H9 (cell line): ENCODE data around the gene PRPH. TPM values are rescaled to one million over a fixed set of nuclear protein-coding genes. Genes with fewer than 3 reads are reported as not detected.

Experiments
- DNase-seq: peaks from one replicate; pipeline ENCODE4 v3.0.0-alpha.2; 2017
- H2AFZ ChIP-seq: one replicate; pipeline ENCODE4 v1.6.1; 2013; ENCODE audit warnings: mild to moderate bottlenecking, low read length, control low read depth, moderate library complexity
- H2AK5ac ChIP-seq: 2 replicates; pipeline ENCODE4 v1.6.1; 2013; ENCODE audit warnings: low read length, control low read depth, mixed read lengths; ENCODE audit not compliant: insufficient read length
- H2BK120ac ChIP-seq: one replicate; pipeline ENCODE4 v1.6.1; 2013; ENCODE audit warnings: low read depth, mild to moderate bottlenecking, low read length, control low read depth, inconsistent platforms; ENCODE audit not compliant: poor library complexity, severe bottlenecking
- H2BK12ac ChIP-seq: 2 replicates; pipeline ENCODE4 v1.6.1; 2013; ENCODE audit warnings: low read length, control low read depth, mixed read lengths, low read depth; ENCODE audit not compliant: insufficient read length
- H2BK15ac ChIP-seq: 2 replicates; pipeline ENCODE4 v1.6.1; 2013; ENCODE audit warnings: low read depth, low read length, control low read depth
- H2BK20ac ChIP-seq: one replicate; pipeline ENCODE4 v1.6.1; 2013; ENCODE audit warnings: low read depth, mild to moderate bottlenecking, low read length, control low read depth, inconsistent platforms; ENCODE audit not compliant: poor library complexity, severe bottlenecking
- H2BK5ac ChIP-seq: 2 replicates; pipeline ENCODE4 v1.6.1; 2013; ENCODE audit warnings: low read length, control low read depth, mixed read lengths; ENCODE audit not compliant: insufficient read length
- H3K14ac ChIP-seq: 2 replicates; pipeline ENCODE4 v1.6.1; 2013; ENCODE audit warnings: low read length, control low read depth; ENCODE audit not compliant: insufficient read depth
- H3K18ac ChIP-seq: 2 replicates; pipeline ENCODE4 v1.6.1; 2013; ENCODE audit warnings: low read depth, mild to moderate bottlenecking, mixed read lengths, low read length, control low read depth; ENCODE audit not compliant: insufficient read length
- H3K23ac ChIP-seq: 2 replicates; pipeline ENCODE4 v1.6.1; 2013; ENCODE audit warnings: low read length, control low read depth, mixed read lengths, low read depth; ENCODE audit not compliant: insufficient read length
- H3K23me2 ChIP-seq: 2 replicates; pipeline ENCODE4 v1.6.1; 2013; ENCODE audit warnings: low read depth, mild to moderate bottlenecking, mixed read lengths, low read length, control low read depth; ENCODE audit not compliant: insufficient read length, poor library complexity, severe bottlenecking
- H3K27ac ChIP-seq: 2 replicates; pipeline ENCODE4 v1.5.1; 2013; ENCODE audit warnings: low read length, control low read depth, mixed read lengths, low read depth; ENCODE audit not compliant: insufficient read length
- H3K27me3 ChIP-seq: 2 replicates; pipeline ENCODE4 v1.6.1; 2013; ENCODE audit warnings: low read length, control low read depth, inconsistent platforms; ENCODE audit not compliant: insufficient read depth
- H3K4ac ChIP-seq: 2 replicates; pipeline ENCODE4 v1.6.1; 2013; ENCODE audit warnings: low read depth, mild to moderate bottlenecking, control low read depth, inconsistent platforms, low read length, moderate library complexity
- H3K4me1 ChIP-seq: 2 replicates; pipeline ENCODE4 v1.6.1; 2013; ENCODE audit warnings: low read length, control low read depth, inconsistent platforms; ENCODE audit not compliant: insufficient read depth
- H3K4me2 ChIP-seq: 2 replicates; pipeline ENCODE4 v1.6.1; 2013; ENCODE audit warnings: low read length, control low read depth, mixed read lengths; ENCODE audit not compliant: insufficient read length, insufficient read depth
- H3K56ac ChIP-seq: 2 replicates; pipeline ENCODE4 v1.6.1; 2013; ENCODE audit warnings: low read depth, mild to moderate bottlenecking, mixed read lengths, low read length, control low read depth; ENCODE audit not compliant: insufficient read length
- H3K79me1 ChIP-seq: 2 replicates; pipeline ENCODE4 v1.6.1; 2013; ENCODE audit warnings: low read depth, mild to moderate bottlenecking, moderate library complexity, low read length, control low read depth, inconsistent platforms; ENCODE audit not compliant: insufficient read depth, poor library complexity, severe bottlenecking
- H3K79me2 ChIP-seq: 2 replicates; pipeline ENCODE4 v1.6.1; 2013; ENCODE audit warnings: low read length, control low read depth, inconsistent platforms; ENCODE audit not compliant: insufficient read depth
- H3K9ac ChIP-seq: 2 replicates; pipeline ENCODE4 v1.6.1; 2013; ENCODE audit warnings: low read length, control low read depth, mixed read lengths; ENCODE audit not compliant: insufficient read length; ENCODE audit errors: extremely low read depth
- H3K9me3 ChIP-seq: one replicate; pipeline ENCODE4 v1.6.1; 2013; ENCODE audit warnings: low read depth, low read length, inconsistent platforms; ENCODE audit not compliant: control insufficient read depth
- H3T11ph ChIP-seq: one replicate; pipeline ENCODE4 v1.6.1; 2013; ENCODE audit warnings: mild to moderate bottlenecking, low read length, control low read depth, inconsistent platforms
- H4K20me1 ChIP-seq: one replicate; pipeline ENCODE4 v1.6.1; 2013; ENCODE audit not compliant: control insufficient read depth, insufficient read length, insufficient read depth
- H4K5ac ChIP-seq: 2 replicates; pipeline ENCODE4 v1.6.1; 2013; ENCODE audit warnings: low read depth, mild to moderate bottlenecking, mixed read lengths, low read length, control low read depth; ENCODE audit not compliant: insufficient read length
- H4K8ac ChIP-seq: replicated peaks from 2 replicates; pipeline ENCODE4 v1.6.1; 2013; ENCODE audit warnings: low read length, control low read depth, mixed read lengths, low read depth; ENCODE audit not compliant: insufficient read length
- H4K91ac ChIP-seq: 2 replicates; pipeline ENCODE4 v1.6.1; 2013; ENCODE audit warnings: low read depth, mild to moderate bottlenecking, moderate library complexity, mixed read lengths, low read length, control low read depth; ENCODE audit not compliant: insufficient read length
- H3K27ac Mint-ChIP-seq, 3 experiments: 2 replicates in 2 of 3; 3 replicates in 1 of 3; pipeline ENCODE4 v1.8.0; 2020 to 2021; ENCODE audit warnings: mixed read lengths in 3 of 3, mild to moderate bottlenecking in 1 of 3, moderate library complexity in 1 of 3
- H3K27me3 Mint-ChIP-seq: 2 replicates; pipeline ENCODE4 v1.8.0; 2021; ENCODE audit warnings: low read depth, mild to moderate bottlenecking, moderate library complexity, mixed read lengths
- H3K36me3 Mint-ChIP-seq, 3 experiments: 2 replicates in 2 of 3; 3 replicates in 1 of 3; pipeline ENCODE4 v1.8.0; 2020 to 2021; ENCODE audit warnings: low read depth in 3 of 3, mixed read lengths in 3 of 3; ENCODE audit not compliant: insufficient read depth in 1 of 3
- H3K4me1 Mint-ChIP-seq, 2 experiments: 2 replicates each; pipeline ENCODE4 v1.8.0; 2020; ENCODE audit warnings: mixed read lengths in 2 of 2
- H3K4me3 Mint-ChIP-seq, 2 experiments: 2 replicates in 1 of 2; 3 replicates in 1 of 2; pipeline ENCODE4 v1.8.0; 2020 to 2021; ENCODE audit warnings: mild to moderate bottlenecking in 2 of 2, mixed read lengths in 2 of 2, moderate library complexity in 1 of 2
- H3K9me3 Mint-ChIP-seq, 2 experiments: 2 replicates in 1 of 2; 3 replicates in 1 of 2; pipeline ENCODE4 v1.8.0; 2020; ENCODE audit warnings: mild to moderate bottlenecking in 2 of 2, mixed read lengths in 2 of 2, moderate library complexity in 1 of 2
- total RNA-seq: library from RNA; stranded (reverse); gene quantifications from 2 replicates; pipeline ENCODE4 v1.2.1, GENCODE V29; 2021
- TF ChIP-seq, protein P1 (sequence below): fragments of 200-600 bp; sonication (generic); conservative IDR thresholded peaks from 3 replicates; pipeline ENCODE4 v1.8.0; 2021; ENCODE audit warnings: antibody characterized with exemption, mild to moderate bottlenecking

PRPH gene
- total RNA-seq, 1 experiment from 2014 or later: 1.1 TPM

GRCh38 chr12:49327368-49327767 is 32.4 kb downstream of the PRPH start:
- no peak overlapping the region for H2BK12ac ChIP-seq
- H2BK15ac ChIP-seq: no peak overlapping the region
- no peak overlapping the region for H2BK120ac ChIP-seq
- Mint-ChIP-seq H3K36me3 (peaks cover 19 to 68% (median 57%) of the 10 kb centered on the region in 3 experiments; a peak in 6 of 7 replicates), H3K27ac (no peak overlapping the region), H3K4me3 (no peak overlapping the region), H3K27me3 (peaks cover 7% of the 10 kb centered on the region), H3K9me3 (no peaks in the 10 kb centered on the region), H3K4me1 (peaks cover 3 to 15% of the 10 kb centered on the region in 2 experiments)
- TF ChIP-seq, protein P1, sequence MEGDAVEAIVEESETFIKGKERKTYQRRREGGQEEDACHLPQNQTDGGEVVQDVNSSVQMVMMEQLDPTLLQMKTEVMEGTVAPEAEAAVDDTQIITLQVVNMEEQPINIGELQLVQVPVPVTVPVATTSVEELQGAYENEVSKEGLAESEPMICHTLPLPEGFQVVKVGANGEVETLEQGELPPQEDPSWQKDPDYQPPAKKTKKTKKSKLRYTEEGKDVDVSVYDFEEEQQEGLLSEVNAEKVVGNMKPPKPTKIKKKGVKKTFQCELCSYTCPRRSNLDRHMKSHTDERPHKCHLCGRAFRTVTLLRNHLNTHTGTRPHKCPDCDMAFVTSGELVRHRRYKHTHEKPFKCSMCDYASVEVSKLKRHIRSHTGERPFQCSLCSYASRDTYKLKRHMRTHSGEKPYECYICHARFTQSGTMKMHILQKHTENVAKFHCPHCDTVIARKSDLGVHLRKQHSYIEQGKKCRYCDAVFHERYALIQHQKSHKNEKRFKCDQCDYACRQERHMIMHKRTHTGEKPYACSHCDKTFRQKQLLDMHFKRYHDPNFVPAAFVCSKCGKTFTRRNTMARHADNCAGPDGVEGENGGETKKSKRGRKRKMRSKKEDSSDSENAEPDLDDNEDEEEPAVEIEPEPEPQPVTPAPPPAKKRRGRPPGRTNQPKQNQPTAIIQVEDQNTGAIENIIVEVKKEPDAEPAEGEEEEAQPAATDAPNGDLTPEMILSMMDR: no peak
- no peaks in the 10 kb centered on the region for H3K9me3 ChIP-seq
- H3K23ac ChIP-seq: no peak overlapping the region
- no peaks in the 10 kb centered on the region; the same call in 1 of the 2 replicates for H3K79me2 ChIP-seq
- H4K20me1 ChIP-seq: no peaks in the 10 kb centered on the region
- H3K9ac ChIP-seq: no peak overlapping the region
- no peak overlapping the region for H3T11ph ChIP-seq
- H3K4ac ChIP-seq: no peak overlapping the region
- H3K27me3 ChIP-seq: no peaks in the 10 kb centered on the region
- H3K56ac ChIP-seq: no peak overlapping the region
- H3K4me1 ChIP-seq: no peaks in the 10 kb centered on the region
- no peak overlapping the region for H2BK20ac ChIP-seq
- peaks cover 7% of the 10 kb centered on the region for H3K23me2 ChIP-seq
- H3K4me2 ChIP-seq: no peak overlapping the region
- H3K79me1 ChIP-seq: peaks cover 3% of the 10 kb centered on the region
- no peak overlapping the region for H4K8ac ChIP-seq
- no peak overlapping the region for H4K5ac ChIP-seq
- no peak overlapping the region for H4K91ac ChIP-seq
- H2BK5ac ChIP-seq: no peak overlapping the region
- H3K14ac ChIP-seq: no peak overlapping the region
- H2AK5ac ChIP-seq: no peak overlapping the region
- H3K27ac ChIP-seq: no peak overlapping the region
- no peak for DNase-seq
- no peak overlapping the region for H3K18ac ChIP-seq
- H2AFZ ChIP-seq: no peak overlapping the region
